ENCODE results near the gene NFIA.
A peak's percentile ranks its signal among the peaks of the same experiment; 100 is the strongest.

NFIA gene

DNA sequence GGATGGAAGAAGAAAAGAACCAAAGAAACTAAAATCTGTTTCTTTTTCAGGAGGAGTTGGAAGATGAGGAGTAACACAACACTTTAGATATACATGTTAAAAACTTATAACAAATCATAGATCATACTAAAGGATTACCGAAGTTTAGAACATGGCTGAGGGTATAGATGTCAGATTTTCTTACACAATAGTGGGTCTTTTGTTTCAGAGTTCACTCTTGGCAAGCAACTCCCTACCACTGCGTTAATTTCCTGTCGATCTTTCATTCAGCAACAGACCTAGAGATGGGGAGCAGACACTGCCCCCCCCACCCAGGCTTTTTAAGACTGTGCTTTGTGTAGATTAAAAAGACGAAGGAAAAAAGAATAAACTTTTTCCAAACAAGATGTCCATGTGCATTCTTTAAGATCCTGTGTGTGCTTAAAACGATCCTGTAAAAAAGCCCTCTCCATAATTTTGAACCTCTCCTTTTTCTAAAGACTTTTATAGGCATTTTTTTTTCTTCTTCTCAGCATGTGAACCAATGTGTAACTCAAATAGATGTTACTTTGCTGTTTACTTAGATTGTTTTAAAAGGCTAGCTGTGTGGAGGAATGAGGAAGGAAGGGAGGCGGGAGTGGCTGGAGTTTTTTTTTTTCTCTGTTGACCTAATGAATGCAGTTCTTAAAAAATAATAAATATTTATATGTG is 50.4 kb downstream of the NFIA start (continued):
- TF ChIP-seq, protein P1, sequence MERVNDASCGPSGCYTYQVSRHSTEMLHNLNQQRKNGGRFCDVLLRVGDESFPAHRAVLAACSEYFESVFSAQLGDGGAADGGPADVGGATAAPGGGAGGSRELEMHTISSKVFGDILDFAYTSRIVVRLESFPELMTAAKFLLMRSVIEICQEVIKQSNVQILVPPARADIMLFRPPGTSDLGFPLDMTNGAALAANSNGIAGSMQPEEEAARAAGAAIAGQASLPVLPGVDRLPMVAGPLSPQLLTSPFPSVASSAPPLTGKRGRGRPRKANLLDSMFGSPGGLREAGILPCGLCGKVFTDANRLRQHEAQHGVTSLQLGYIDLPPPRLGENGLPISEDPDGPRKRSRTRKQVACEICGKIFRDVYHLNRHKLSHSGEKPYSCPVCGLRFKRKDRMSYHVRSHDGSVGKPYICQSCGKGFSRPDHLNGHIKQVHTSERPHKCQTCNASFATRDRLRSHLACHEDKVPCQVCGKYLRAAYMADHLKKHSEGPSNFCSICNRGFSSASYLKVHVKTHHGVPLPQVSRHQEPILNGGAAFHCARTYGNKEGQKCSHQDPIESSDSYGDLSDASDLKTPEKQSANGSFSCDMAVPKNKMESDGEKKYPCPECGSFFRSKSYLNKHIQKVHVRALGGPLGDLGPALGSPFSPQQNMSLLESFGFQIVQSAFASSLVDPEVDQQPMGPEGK (tag by site-specific recombination; IDR thresholded peaks at IDR 0.05) = peak; percentile 40; the same call in 1 of the 2 replicates
- no peak for TF ChIP-seq MEIS1 (CRISPR knock-in tag; IDR thresholded peaks at IDR 0.05; ENCODE audit: borderline replicate concordance)
- TF ChIP-seq ZNF239 (tag by site-specific recombination; IDR thresholded peaks at IDR 0.05) = no peak
- no peak for TF ChIP-seq ZNF585B (tag by site-specific recombination; IDR thresholded peaks at IDR 0.05)
- TF ChIP-seq, protein P2, sequence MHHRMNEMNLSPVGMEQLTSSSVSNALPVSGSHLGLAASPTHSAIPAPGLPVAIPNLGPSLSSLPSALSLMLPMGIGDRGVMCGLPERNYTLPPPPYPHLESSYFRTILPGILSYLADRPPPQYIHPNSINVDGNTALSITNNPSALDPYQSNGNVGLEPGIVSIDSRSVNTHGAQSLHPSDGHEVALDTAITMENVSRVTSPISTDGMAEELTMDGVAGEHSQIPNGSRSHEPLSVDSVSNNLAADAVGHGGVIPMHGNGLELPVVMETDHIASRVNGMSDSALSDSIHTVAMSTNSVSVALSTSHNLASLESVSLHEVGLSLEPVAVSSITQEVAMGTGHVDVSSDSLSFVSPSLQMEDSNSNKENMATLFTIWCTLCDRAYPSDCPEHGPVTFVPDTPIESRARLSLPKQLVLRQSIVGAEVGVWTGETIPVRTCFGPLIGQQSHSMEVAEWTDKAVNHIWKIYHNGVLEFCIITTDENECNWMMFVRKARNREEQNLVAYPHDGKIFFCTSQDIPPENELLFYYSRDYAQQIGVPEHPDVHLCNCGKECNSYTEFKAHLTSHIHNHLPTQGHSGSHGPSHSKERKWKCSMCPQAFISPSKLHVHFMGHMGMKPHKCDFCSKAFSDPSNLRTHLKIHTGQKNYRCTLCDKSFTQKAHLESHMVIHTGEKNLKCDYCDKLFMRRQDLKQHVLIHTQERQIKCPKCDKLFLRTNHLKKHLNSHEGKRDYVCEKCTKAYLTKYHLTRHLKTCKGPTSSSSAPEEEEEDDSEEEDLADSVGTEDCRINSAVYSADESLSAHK (tag by site-specific recombination; IDR thresholded peaks at IDR 0.05) = 0 out of 2 replicates have a peak, but pooled peaks have one; percentile 19
- TF ChIP-seq, protein P3, sequence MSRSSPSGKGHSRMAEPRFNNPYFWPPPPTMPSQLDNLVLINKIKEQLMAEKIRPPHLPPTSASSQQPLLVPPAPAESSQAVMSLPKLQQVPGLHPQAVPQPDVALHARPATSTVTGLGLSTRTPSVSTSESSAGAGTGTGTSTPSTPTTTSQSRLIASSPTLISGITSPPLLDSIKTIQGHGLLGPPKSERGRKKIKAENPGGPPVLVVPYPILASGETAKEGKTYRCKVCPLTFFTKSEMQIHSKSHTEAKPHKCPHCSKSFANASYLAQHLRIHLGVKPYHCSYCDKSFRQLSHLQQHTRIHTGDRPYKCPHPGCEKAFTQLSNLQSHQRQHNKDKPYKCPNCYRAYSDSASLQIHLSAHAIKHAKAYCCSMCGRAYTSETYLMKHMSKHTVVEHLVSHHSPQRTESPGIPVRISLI (tag by site-specific recombination; IDR thresholded peaks at IDR 0.05) = peak; percentile 51; the same call in 1 of the 2 replicates
- TF ChIP-seq ZNF660 (tag by site-specific recombination; IDR thresholded peaks at IDR 0.05) = 0 out of 2 replicates have a peak, but pooled peaks have one; percentile 11
- TF ChIP-seq, protein P4, sequence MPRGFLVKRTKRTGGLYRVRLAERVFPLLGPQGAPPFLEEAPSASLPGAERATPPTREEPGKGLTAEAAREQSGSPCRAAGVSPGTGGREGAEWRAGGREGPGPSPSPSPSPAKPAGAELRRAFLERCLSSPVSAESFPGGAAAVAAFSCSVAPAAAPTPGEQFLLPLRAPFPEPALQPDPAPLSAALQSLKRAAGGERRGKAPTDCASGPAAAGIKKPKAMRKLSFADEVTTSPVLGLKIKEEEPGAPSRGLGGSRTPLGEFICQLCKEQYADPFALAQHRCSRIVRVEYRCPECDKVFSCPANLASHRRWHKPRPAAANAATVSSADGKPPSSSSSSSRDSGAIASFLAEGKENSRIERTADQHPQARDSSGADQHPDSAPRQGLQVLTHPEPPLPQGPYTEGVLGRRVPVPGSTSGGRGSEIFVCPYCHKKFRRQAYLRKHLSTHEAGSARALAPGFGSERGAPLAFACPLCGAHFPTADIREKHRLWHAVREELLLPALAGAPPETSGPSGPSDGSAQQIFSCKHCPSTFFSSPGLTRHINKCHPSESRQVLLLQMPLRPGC (tag by site-specific recombination; IDR thresholded peaks at IDR 0.05) = 0 out of 2 replicates have a peak, but pooled peaks have one; percentile 39
- no peak; the same call in 1 of the 2 replicates for TF ChIP-seq MZF1 (tag by site-specific recombination; IDR thresholded peaks at IDR 0.05; ENCODE audit: borderline replicate concordance)

DNA sequence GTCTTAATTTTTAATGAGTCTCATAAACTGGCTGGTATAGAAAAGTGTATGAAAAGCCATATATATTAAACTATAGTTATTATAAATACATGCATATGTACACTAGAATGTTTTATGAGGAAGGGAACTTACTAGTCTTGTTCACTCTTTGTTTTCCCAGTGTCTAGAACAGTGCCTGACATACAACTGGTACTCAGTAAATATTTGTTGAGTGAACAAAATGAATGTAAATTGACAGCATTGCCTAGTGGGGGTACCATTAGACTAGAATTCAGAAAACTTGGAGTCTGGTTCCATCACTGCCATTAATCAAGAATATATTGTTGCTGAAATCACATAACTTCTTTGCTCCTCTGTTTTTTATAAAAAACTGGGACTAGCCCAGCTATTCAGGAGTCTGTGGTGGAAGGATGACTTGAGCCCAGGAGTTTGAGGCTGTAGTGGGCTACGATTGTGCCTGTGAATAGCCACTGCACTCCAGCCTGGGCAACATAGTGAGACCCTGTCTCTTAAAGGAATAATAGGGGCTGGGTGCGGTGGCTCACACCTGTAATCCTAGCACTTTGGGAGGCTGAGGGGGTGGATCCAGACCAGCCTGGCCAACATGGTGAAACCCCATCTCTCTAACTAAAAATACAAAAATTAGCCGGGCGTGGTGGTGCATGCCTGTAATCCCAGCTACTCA is 51.1 kb downstream of the NFIA start:
- Histone ChIP-seq H3K36me3 (ENCODE audit: control insufficient read depth in 2 of 2, insufficient read depth in 1 of 2, low read length in 2 of 2) (no peaks in the 10 kb centered on the region), H3K9me3 (ENCODE audit: control insufficient read depth, insufficient read depth, low read depth, low read length) (no peaks in the 10 kb centered on the region), H3K4me1 (ENCODE audit: control insufficient read depth, insufficient read depth, low read length) (peaks cover 18% of the 10 kb centered on the region; the same call in 1 of the 2 replicates), H3K27ac (ENCODE audit: extremely low read depth, low read depth, low read length) (no peak overlapping the region), H3K4me3 (ENCODE audit: low read depth, low read length) (no peak overlapping the region)
- POLR2A ChIA-PET = no interaction called here
- TF ChIP-seq ZNF239 (tag by site-specific recombination; IDR thresholded peaks at IDR 0.05) = no peak
- no peak for TF ChIP-seq ZNF146 (tag by site-specific recombination; IDR thresholded peaks at IDR 0.05)
- no peak for TF ChIP-seq SP3 (tag by site-specific recombination; IDR thresholded peaks at IDR 0.05)
- no peak for TF ChIP-seq ZFHX2 (tag by site-specific recombination; conservative IDR thresholded peaks at IDR 0.05)
- TF ChIP-seq, protein P4 (tag by site-specific recombination; IDR thresholded peaks at IDR 0.05) = 0 out of 2 replicates have a peak, but pooled peaks have one; percentile 2
- TF ChIP-seq, protein P5, sequence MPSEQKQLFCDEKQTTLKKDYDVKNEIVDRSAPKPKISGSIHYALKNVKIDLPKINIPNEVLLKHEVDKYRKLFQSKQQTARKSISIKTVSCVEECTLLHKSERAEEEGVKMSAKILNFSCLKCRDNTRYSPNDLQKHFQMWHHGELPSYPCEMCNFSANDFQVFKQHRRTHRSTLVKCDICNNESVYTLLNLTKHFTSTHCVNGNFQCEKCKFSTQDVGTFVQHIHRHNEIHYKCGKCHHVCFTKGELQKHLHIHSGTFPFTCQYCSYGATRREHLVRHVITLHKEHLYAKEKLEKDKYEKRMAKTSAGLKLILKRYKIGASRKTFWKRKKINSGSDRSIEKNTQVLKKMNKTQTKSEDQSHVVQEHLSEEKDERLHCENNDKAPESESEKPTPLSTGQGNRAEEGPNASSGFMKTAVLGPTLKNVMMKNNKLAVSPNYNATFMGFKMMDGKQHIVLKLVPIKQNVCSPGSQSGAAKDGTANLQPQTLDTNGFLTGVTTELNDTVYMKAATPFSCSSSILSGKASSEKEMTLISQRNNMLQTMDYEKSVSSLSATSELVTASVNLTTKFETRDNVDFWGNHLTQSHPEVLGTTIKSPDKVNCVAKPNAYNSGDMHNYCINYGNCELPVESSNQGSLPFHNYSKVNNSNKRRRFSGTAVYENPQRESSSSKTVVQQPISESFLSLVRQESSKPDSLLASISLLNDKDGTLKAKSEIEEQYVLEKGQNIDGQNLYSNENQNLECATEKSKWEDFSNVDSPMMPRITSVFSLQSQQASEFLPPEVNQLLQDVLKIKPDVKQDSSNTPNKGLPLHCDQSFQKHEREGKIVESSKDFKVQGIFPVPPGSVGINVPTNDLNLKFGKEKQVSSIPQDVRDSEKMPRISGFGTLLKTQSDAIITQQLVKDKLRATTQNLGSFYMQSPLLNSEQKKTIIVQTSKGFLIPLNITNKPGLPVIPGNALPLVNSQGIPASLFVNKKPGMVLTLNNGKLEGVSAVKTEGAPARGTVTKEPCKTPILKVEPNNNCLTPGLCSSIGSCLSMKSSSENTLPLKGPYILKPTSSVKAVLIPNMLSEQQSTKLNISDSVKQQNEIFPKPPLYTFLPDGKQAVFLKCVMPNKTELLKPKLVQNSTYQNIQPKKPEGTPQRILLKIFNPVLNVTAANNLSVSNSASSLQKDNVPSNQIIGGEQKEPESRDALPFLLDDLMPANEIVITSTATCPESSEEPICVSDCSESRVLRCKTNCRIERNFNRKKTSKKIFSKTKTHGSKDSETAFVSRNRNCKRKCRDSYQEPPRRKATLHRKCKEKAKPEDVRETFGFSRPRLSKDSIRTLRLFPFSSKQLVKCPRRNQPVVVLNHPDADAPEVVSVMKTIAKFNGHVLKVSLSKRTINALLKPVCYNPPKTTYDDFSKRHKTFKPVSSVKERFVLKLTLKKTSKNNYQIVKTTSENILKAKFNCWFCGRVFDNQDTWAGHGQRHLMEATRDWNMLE (tag by site-specific recombination; conservative IDR thresholded peaks at IDR 0.05; ENCODE audit: low read depth) = no peak
- no peak for TF ChIP-seq OSR2 (tag by site-specific recombination; IDR thresholded peaks at IDR 0.05)
- TF ChIP-seq ZNF121 (tag by site-specific recombination; IDR thresholded peaks at IDR 0.05) = peak; percentile 80
- no peak for TF ChIP-seq ZNF211 (tag by site-specific recombination; IDR thresholded peaks at IDR 0.05; ENCODE audit: low read depth)
- TF ChIP-seq ZNF169 (tag by site-specific recombination; IDR thresholded peaks at IDR 0.05) = no peak
- CTCF ChIA-PET = no interaction called here

Measured in HEK293 (cell line).